GM23248 (cell line): ENCODE results near the gene LRWD1. TPM values are rescaled to one million over a fixed set of nuclear protein-coding genes. Genes with fewer than 3 reads are reported as not detected.

Experiments used
- DNase-seq: peaks from one replicate; pipeline ENCODE4 v3.0.0-alpha.2; 2015
- H2AFZ ChIP-seq: fragments of 200-600 bp; sonication (generic); 2 replicates; pipeline ENCODE4 v1.6.1; 2016; ENCODE audit warnings: antibody characterized with exemption
- H3F3A ChIP-seq: fragments of 200-600 bp; sonication (generic); 2 replicates; pipeline ENCODE4 v1.6.1; 2016; ENCODE audit warnings: mild to moderate bottlenecking, antibody characterized with exemption, mixed run types; ENCODE audit not compliant: insufficient read depth
- H3K27ac ChIP-seq: fragments of 200-600 bp; sonication (generic); 2 replicates; pipeline ENCODE4 v1.5.1; 2016; ENCODE audit warnings: mild to moderate bottlenecking
- H3K27me3 ChIP-seq: fragments of 200-600 bp; sonication (generic); replicated peaks from 2 replicates; pipeline ENCODE4 v1.6.1; 2016; ENCODE audit warnings: mild to moderate bottlenecking; ENCODE audit not compliant: insufficient read depth
- H3K36me3 ChIP-seq: fragments of 200-600 bp; sonication (generic); 2 replicates; pipeline ENCODE4 v1.6.1; 2016; ENCODE audit warnings: low read depth, mild to moderate bottlenecking
- H3K4me1 ChIP-seq: fragments of 200-600 bp; sonication (generic); 2 replicates; pipeline ENCODE4 v1.6.1; 2016; ENCODE audit warnings: mild to moderate bottlenecking; ENCODE audit not compliant: insufficient read depth
- H3K4me2 ChIP-seq: fragments of 200-600 bp; sonication (generic); one replicate; pipeline ENCODE4 v1.6.1; 2016; ENCODE audit warnings: mild to moderate bottlenecking; ENCODE audit not compliant: unreplicated experiment
- H3K4me3 ChIP-seq: fragments of 200-600 bp; sonication (generic); 2 replicates; pipeline ENCODE4 v1.5.1; 2016; ENCODE audit warnings: mild to moderate bottlenecking
- H3K79me2 ChIP-seq: fragments of 200-600 bp; sonication (generic); 2 replicates; pipeline ENCODE4 v1.6.1; 2016; ENCODE audit warnings: mild to moderate bottlenecking; ENCODE audit not compliant: insufficient read depth
- H3K9ac ChIP-seq: fragments of 200-600 bp; sonication (generic); 2 replicates; pipeline ENCODE4 v1.6.1; 2016; ENCODE audit warnings: mild to moderate bottlenecking
- H3K9me2 ChIP-seq: fragments of 200-600 bp; sonication (generic); 2 replicates; pipeline ENCODE4 v1.6.1; 2016; ENCODE audit warnings: mixed run types, mild to moderate bottlenecking, moderate library complexity; ENCODE audit not compliant: insufficient read depth
- H3K9me3 ChIP-seq: fragments of 200-600 bp; sonication (generic); one replicate; pipeline ENCODE4 v1.6.1; 2017; ENCODE audit warnings: low read depth
- H4K20me1 ChIP-seq: fragments of 200-600 bp; sonication (generic); 2 replicates; pipeline ENCODE4 v1.6.0; 2016; ENCODE audit not compliant: insufficient read depth
- EZH2 ChIP-seq: fragments of 200-600 bp; sonication (generic); IDR thresholded peaks from 2 replicates; pipeline ENCODE4 v1.6.1; 2018; ENCODE audit warnings: antibody characterized with exemption, mild to moderate bottlenecking; ENCODE audit not compliant: insufficient read depth, poor library complexity, severe bottlenecking
- EZH2phosphoT487 ChIP-seq: fragments of 200-600 bp; sonication (generic); IDR thresholded peaks from 2 replicates; pipeline ENCODE4 v1.6.1; 2018; ENCODE audit warnings: antibody characterized with exemption, moderate library complexity, mild to moderate bottlenecking, low read depth; ENCODE audit not compliant: insufficient read depth
- WGBS, 2 experiments: methylation state at CpG; one replicate each; pipeline ENCODE4 v1.1.6; 2015 to 2017; ENCODE audit warnings: low lambda C conversion rate in 2 of 2, low coverage in 1 of 2; ENCODE audit errors: missing lambda C conversion rate in 2 of 2; 5-methylcytosine and 5-hydroxymethylcytosine counted together
- in situ Hi-C: fragments of 300-500 bp; cut with MboI; formaldehyde crosslinking; loops from 2 replicates; pipeline ENCODE4 v1.15.0; 2020
- polyA plus RNA-seq: library from polyadenylated mRNA; unstranded; fragments of >200 nt; fragmentation: Nextera tagmentation; extraction: Ambion mirVana; gene quantifications from 2 replicates; pipeline ENCODE4 v1.2.1, GENCODE V29; 2016
- total RNA-seq: library from RNA; depleted of rRNA; stranded (reverse); fragments of >200 nt; shearing (Covaris generic); gene quantifications from 2 replicates; pipeline ENCODE4 v1.2.3, GENCODE V29; 2014; rRNA removed

Gene LRWD1
- total RNA-seq: 18.3 and 21.8 TPM in 2 replicates
- 15.3 and 16.2 TPM in 2 replicates for polyA plus RNA-seq

- H3K4me3 ChIP-seq: peak within 1 kb of the TSS; percentile 99
- peak within 1 kb of the TSS; percentile 95 for H3K9ac ChIP-seq
- in situ Hi-C loops: no loop called here
- H3F3A ChIP-seq: no peaks in the 10 kb centered on the region
- H4K20me1 ChIP-seq: no peaks in the 10 kb centered on the region
- H3K4me1 ChIP-seq: peaks cover 7% of the 10 kb centered on the region; the same call in 1 of the 2 replicates
- H3K9me3 ChIP-seq: no peaks in the 10 kb centered on the region
- no peaks in the 10 kb centered on the region for H3K9me2 ChIP-seq
- TF ChIP-seq EZH2phosphoT487: no peak
- no peak for TF ChIP-seq EZH2
- no peaks in the 10 kb centered on the region for H3K36me3 ChIP-seq
- peak within 1 kb of the TSS; percentile 19 for H3K27ac ChIP-seq
- peak; percentile 98 for DNase-seq
- no peaks in the 10 kb centered on the region for H3K27me3 ChIP-seq
- peak within 1 kb of the TSS; percentile 100 for H2AFZ ChIP-seq
- H3K4me2 ChIP-seq: peak within 1 kb of the TSS; percentile 90
- peaks cover 40% of the 10 kb centered on the region for H3K79me2 ChIP-seq
- WGBS, 2 experiments: 1 to 2% methylated on average over 58 to 61 of the region's 81 CpGs
These were observed at the start of gene LRWD1, which contains the start of gene ALKBH4 for GRCh38 chr7:102464577-102465280. Gene LRWD1 (plus strand): TSS chr7:102464984. CDS start chr7:102465081, 97 bp downstream. Gene ALKBH4 (minus strand): TSS chr7:102464863. CDS start chr7:102464836, 27 bp downstream.

- Histone ChIP-seq H3K27ac (no peak overlapping the region), H2AFZ (no peak overlapping the region), H3K4me1 (no peaks in the 10 kb centered on the region), H3F3A (no peaks in the 10 kb centered on the region), H3K36me3 (peaks cover 33% of the 10 kb centered on the region), H3K4me3 (no peak overlapping the region), H3K9me3 (no peaks in the 10 kb centered on the region), H4K20me1 (no peaks in the 10 kb centered on the region), H3K9ac (no peak overlapping the region), H3K4me2 (no peak overlapping the region), H3K79me2 (peaks cover 45% of the 10 kb centered on the region), H3K9me2 (no peaks in the 10 kb centered on the region), H3K27me3 (no peaks in the 10 kb centered on the region)
- 94 to 97% methylated on average over 12 of the region's 12 CpGs for WGBS, 2 experiments
- TF ChIP-seq EZH2 (no peak), EZH2phosphoT487 (no peak)
- DNase-seq: no peak
- in situ Hi-C loops: no loop called here
These were observed 49.0 kb upstream of the LRWD1 start for GRCh38 chr7:102415685-102416225.

GRCh38 chr7:102416406-102416805 is 48.4 kb upstream of the LRWD1 start:
- Histone ChIP-seq H3K9me2 (no peaks in the 10 kb centered on the region), H3F3A (no peaks in the 10 kb centered on the region), H2AFZ (no peak overlapping the region), H3K79me2 (peaks cover 39% of the 10 kb centered on the region), H3K27me3 (no peaks in the 10 kb centered on the region), H3K9me3 (no peaks in the 10 kb centered on the region), H3K4me1 (no peaks in the 10 kb centered on the region), H3K4me3 (no peak overlapping the region), H3K9ac (no peak overlapping the region), H3K4me2 (no peak overlapping the region), H3K27ac (no peak overlapping the region), H4K20me1 (no peaks in the 10 kb centered on the region), H3K36me3 (peaks cover 26% of the 10 kb centered on the region)
- WGBS, 2 experiments: 87 to 90% methylated on average over 6 of the region's 6 CpGs
- TF ChIP-seq EZH2phosphoT487 (no peak), EZH2 (no peak)
- no peak for DNase-seq
- in situ Hi-C loops: no loop called here

GRCh38 chr7:102417105-102417504 is 47.7 kb upstream of the LRWD1 start:
- peaks cover 19% of the 10 kb centered on the region for H3K36me3 ChIP-seq
- TF ChIP-seq EZH2phosphoT487 (no peak), EZH2 (no peak)
- no peaks in the 10 kb centered on the region for H3K27me3 ChIP-seq
- H4K20me1 ChIP-seq: no peaks in the 10 kb centered on the region
- no peaks in the 10 kb centered on the region for H3F3A ChIP-seq
- no peaks in the 10 kb centered on the region for H3K9me3 ChIP-seq
- no peak overlapping the region for H3K4me2 ChIP-seq
- no peak overlapping the region for H2AFZ ChIP-seq
- no peak overlapping the region for H3K4me3 ChIP-seq
- peaks cover 32% of the 10 kb centered on the region for H3K79me2 ChIP-seq
- H3K9me2 ChIP-seq: no peaks in the 10 kb centered on the region
- 78 to 87% methylated on average over 3 of the region's 3 CpGs for WGBS, 2 experiments
- DNase-seq: no peak
- in situ Hi-C loops: no loop called here
- H3K27ac ChIP-seq: no peak overlapping the region
- H3K4me1 ChIP-seq: no peaks in the 10 kb centered on the region
- H3K9ac ChIP-seq: no peak overlapping the region
